ENCODE results near the gene SLC49A3. TPM values are rescaled to one million over a fixed set of nuclear protein-coding genes. Genes with fewer than 3 reads are reported as not detected.

The SLC49A3 gene
- total and polyA plus RNA-seq, 2 experiments from 2014 or later = 1.3 to 3.7 TPM

GRCh38 chr4:632926-633325 is 56.0 kb downstream of the SLC49A3 start:
- no peak overlapping the region for H3K27ac ChIP-seq (ENCODE audit: low read depth)
- DNase-seq (ENCODE audit: low spot score) (no peak), ATAC-seq (no peak)
- H3K4me2 ChIP-seq = no peak overlapping the region
- Mint-ChIP-seq H3K4me1 (no peaks in the 10 kb centered on the region; the same call in 2 of the 3 replicates), H3K4me3 (no peak overlapping the region), H3K27me3 (ENCODE audit: insufficient read depth, low read depth, poor library complexity) (peaks cover 21% of the 10 kb centered on the region), H3K9me3 (peaks cover 21% of the 10 kb centered on the region), H3K27ac (no peak overlapping the region), H3K36me3 (ENCODE audit: low read depth) (peaks cover 8% of the 10 kb centered on the region; the same call in 1 of the 3 replicates)
- no peaks in the 10 kb centered on the region for H3K4me1 ChIP-seq (ENCODE audit: insufficient read depth)
- TF ChIP-seq ZNF462 (CRISPR knock-in tag; IDR thresholded peaks at IDR 0.05) (no peak), ZNF331 (CRISPR knock-in tag; IDR thresholded peaks at IDR 0.05; ENCODE audit: low read depth) (no peak), ZNF114 (CRISPR knock-in tag; IDR thresholded peaks at IDR 0.05) (no peak), REST (IDR thresholded peaks at IDR 0.05; ENCODE audit: unreplicated experiment) (no peak), POLR2AphosphoS5 (IDR thresholded peaks at IDR 0.05; ENCODE audit: low read depth) (no peak), CREB1 (CRISPR knock-in tag; IDR thresholded peaks at IDR 0.05; ENCODE audit: low read depth) (no peak), EZH2 (IDR thresholded peaks at IDR 0.05; ENCODE audit: low read depth, unreplicated experiment) (no peak), CTCF (conservative IDR thresholded peaks at IDR 0.05; ENCODE audit: low read depth in 2 of 2) (no peak), JUNB (IDR thresholded peaks at IDR 0.05; ENCODE audit: unreplicated experiment) (no peak), ETS1 (IDR thresholded peaks at IDR 0.05) (no peak), STAT1 (IDR thresholded peaks at IDR 0.05; ENCODE audit: unreplicated experiment) (no peak), EZH2phosphoT487 (IDR thresholded peaks at IDR 0.05; ENCODE audit: unreplicated experiment) (no peak), NANOG (IDR thresholded peaks at IDR 0.05; ENCODE audit: borderline replicate concordance) (no peak)
- H3K79me2 ChIP-seq (replicated peaks; ENCODE audit: insufficient read depth) = no peaks in the 10 kb centered on the region
- H4K20me1 ChIP-seq (replicated peaks; ENCODE audit: insufficient read depth) = no peaks in the 10 kb centered on the region
- no peak overlapping the region for H2AFZ ChIP-seq
- no peaks in the 10 kb centered on the region for H3K27me3 ChIP-seq (ENCODE audit: insufficient read depth)
- H3K36me3 ChIP-seq (ENCODE audit: insufficient read depth) = no peaks in the 10 kb centered on the region
- H3K9me2 ChIP-seq (ENCODE audit: insufficient read depth) = no peaks in the 10 kb centered on the region
- H3F3A ChIP-seq (replicated peaks; ENCODE audit: low read depth) = no peaks in the 10 kb centered on the region
- no peak overlapping the region for H3K4me3 ChIP-seq
